ENCODE results near the gene PRLR. TPM values are rescaled to one million over a fixed set of nuclear protein-coding genes. Genes with fewer than 3 reads are reported as not detected.

The PRLR gene
- polyA plus RNA-seq, 3 donors from 2014 or later, result not detected

- Mint-ChIP-seq H3K4me3 (no peak overlapping the region), H3K9me3 (peaks cover 0 to 4% (median 0%) of the 10 kb centered on the region in 6 donors), H3K4me1 (no peaks in the 10 kb centered on the region), H3K36me3 (no peaks in the 10 kb centered on the region), H3K27me3 (ENCODE audit: low read depth in 3 of 3) (no peaks in the 10 kb centered on the region), H3K27ac (no peak overlapping the region)
- DNase-seq, result no peak
These were observed 13.9 kb upstream of the PRLR start for GRCh38 chr5:35244171-35244570.

- Mint-ChIP-seq H3K4me1 (no peaks in the 10 kb centered on the region), H3K27me3 (ENCODE audit: low read depth in 3 of 3) (no peaks in the 10 kb centered on the region), H3K27ac (no peak overlapping the region), H3K4me3 (no peak overlapping the region), H3K36me3 (no peaks in the 10 kb centered on the region), H3K9me3 (no peaks in the 10 kb centered on the region)
- no peak for DNase-seq
These were observed 12.5 kb upstream of the PRLR start for GRCh38 chr5:35242702-35243258.

DNA sequence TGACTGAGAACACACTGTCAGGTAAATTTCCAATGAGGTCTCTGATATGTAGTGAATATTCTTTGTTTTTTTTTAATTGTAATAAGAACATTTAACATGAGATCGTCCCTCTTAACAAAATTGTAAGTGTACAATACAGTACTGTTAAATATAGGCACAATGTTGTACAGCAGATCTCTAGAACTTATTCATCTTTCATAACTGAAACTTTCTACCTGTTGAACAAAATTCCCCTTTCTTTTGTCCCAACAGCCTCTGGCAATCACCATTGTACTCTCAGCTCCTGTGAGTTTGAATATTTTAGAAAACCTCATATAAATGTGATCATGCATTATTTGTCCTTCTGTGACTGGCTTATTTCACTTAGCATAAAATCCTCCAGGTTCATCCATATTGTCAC lies 10.6 kb upstream of the PRLR start:
- no peaks in the 10 kb centered on the region for H3K4me1 Mint-ChIP-seq
- H3K36me3 Mint-ChIP-seq, result no peaks in the 10 kb centered on the region
- H3K9me3 Mint-ChIP-seq, result peaks cover 0 to 5% (median 0%) of the 10 kb centered on the region in 6 donors
- no peak for DNase-seq
- H3K27ac Mint-ChIP-seq, result no peak overlapping the region
- H3K27me3 Mint-ChIP-seq (ENCODE audit: low read depth in 3 of 3), result no peaks in the 10 kb centered on the region
- no peak overlapping the region for H3K4me3 Mint-ChIP-seq

DNA sequence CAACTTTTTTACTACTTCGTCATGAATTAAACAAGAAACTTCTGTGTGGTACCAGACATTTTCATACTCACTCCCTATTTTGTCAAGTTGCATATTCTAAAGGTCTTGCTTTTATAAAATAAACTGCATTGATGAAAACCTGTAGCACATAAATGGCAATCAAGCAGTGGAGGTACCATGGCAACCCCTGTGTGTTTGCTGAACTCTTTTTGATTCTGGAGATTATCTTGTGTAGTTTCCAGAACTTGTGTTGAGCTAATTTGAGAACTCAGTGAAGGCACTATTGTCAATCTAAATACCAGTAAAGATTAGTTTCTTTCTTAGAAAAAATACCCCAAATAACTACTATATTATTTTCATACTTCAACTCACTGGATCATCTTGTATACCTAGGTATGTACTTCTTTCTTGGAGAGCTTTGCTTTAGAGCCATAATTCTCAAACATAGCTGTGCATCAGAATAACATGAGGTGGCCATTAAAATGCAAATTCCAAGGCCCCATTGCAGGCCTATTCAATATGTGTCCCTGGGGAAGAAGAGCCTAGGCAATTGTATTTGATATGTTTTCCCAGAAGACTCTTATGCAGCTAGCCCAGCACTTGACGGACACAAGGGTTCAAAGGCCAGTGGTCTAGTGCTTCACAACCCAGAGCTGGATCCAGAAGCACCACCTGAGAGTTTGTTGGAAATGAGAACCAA lies 9.8 kb upstream of the PRLR start:
- H3K36me3 Mint-ChIP-seq, result no peaks in the 10 kb centered on the region
- no peak overlapping the region for H3K27ac Mint-ChIP-seq
- DNase-seq, result no peak
- H3K4me3 Mint-ChIP-seq, result no peak overlapping the region
- peaks cover 0 to 5% (median 0%) of the 10 kb centered on the region in 6 donors for H3K9me3 Mint-ChIP-seq
- no peaks in the 10 kb centered on the region for H3K4me1 Mint-ChIP-seq
- no peaks in the 10 kb centered on the region for H3K27me3 Mint-ChIP-seq (ENCODE audit: low read depth in 3 of 3)

- peaks cover 0 to 5% (median 0%) of the 10 kb centered on the region in 6 donors for H3K9me3 Mint-ChIP-seq
These were observed 9.2 kb upstream of the PRLR start for GRCh38 chr5:35239476-35239875.

DNA sequence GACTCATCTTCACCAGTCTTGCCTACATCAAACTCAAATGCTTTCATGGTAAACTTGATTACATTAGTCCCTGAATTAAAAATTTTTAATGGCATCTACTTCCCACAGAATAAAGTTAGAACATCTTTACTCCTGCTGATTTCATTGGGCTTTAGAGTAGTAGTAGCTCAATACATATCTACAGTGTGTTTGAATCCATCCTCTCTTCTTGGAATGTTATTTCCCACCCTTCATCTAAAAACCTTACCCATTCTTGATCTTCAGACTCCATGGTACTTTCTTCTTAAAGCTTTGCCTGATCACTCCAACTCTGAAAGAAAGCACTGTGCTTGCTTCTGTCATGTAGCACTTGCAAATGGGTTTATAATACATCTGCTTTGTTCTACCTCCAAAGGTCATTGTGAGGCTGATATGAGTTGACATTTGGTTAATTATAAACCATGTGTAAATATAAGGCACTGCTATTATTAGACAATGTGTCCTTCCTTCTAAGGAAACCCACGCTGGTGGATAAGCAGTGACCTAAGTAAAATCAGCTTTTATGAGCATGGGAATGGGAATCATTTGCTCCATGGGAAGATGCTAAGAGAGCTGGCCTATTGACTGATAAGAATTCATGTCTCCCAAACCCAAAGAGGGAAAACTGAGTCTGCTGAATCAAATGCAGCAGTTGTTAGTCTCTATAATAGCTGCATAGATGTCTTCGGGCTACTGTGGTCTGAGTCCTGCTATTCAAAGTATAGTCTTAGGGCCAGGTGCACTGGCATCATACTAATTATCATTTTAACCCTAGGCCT lies 7.5 kb upstream of the PRLR start:
- no peak overlapping the region for H3K4me3 Mint-ChIP-seq
- no peak for DNase-seq
- H3K4me1 Mint-ChIP-seq, result no peaks in the 10 kb centered on the region
- no peak overlapping the region for H3K27ac Mint-ChIP-seq
- H3K27me3 Mint-ChIP-seq (ENCODE audit: low read depth in 3 of 3), result peaks cover 0 to 8% (median 4%) of the 10 kb centered on the region in 3 donors
- no peaks in the 10 kb centered on the region for H3K36me3 Mint-ChIP-seq
- H3K9me3 Mint-ChIP-seq, result peaks cover 0 to 8% (median under 1%) of the 10 kb centered on the region in 6 donors

More at GRCh38 chr5:35239476-35239875, 9.2 kb upstream of the PRLR start:
- Mint-ChIP-seq H3K36me3 (no peaks in the 10 kb centered on the region), H3K27ac (no peak overlapping the region), H3K27me3 (ENCODE audit: low read depth in 3 of 3) (peaks cover 0 to 2% (median 0%) of the 10 kb centered on the region in 3 donors), H3K4me3 (no peak overlapping the region), H3K4me1 (no peaks in the 10 kb centered on the region)
- DNase-seq, result no peak

- H3K4me3 Mint-ChIP-seq, result no peak overlapping the region
- H3K4me1 Mint-ChIP-seq, result no peaks in the 10 kb centered on the region
- no peak overlapping the region for H3K27ac Mint-ChIP-seq
- H3K9me3 Mint-ChIP-seq, result peaks cover 0 to 11% (median 4%) of the 10 kb centered on the region in 6 donors
- H3K27me3 Mint-ChIP-seq (ENCODE audit: low read depth in 3 of 3), result peaks cover 2 to 10% (median 4%) of the 10 kb centered on the region in 3 donors
- no peak for DNase-seq
- no peaks in the 10 kb centered on the region for H3K36me3 Mint-ChIP-seq
These were observed 6.5 kb upstream of the PRLR start for GRCh38 chr5:35236770-35237169.

- peaks cover 0 to 21% (median 7%) of the 10 kb centered on the region in 6 donors for H3K9me3 Mint-ChIP-seq
- no peak for DNase-seq
- H3K4me3 Mint-ChIP-seq, result no peak overlapping the region
- H3K4me1 Mint-ChIP-seq, result peaks cover 0 to 1% of the 10 kb centered on the region in 2 donors
- H3K27ac Mint-ChIP-seq, result no peak overlapping the region
- H3K36me3 Mint-ChIP-seq, result no peaks in the 10 kb centered on the region
- peaks cover 4 to 33% (median 6%) of the 10 kb centered on the region in 3 donors for H3K27me3 Mint-ChIP-seq (ENCODE audit: low read depth in 3 of 3)
These were observed 3.3 kb upstream of the PRLR start for GRCh38 chr5:35233601-35234000.

DNA sequence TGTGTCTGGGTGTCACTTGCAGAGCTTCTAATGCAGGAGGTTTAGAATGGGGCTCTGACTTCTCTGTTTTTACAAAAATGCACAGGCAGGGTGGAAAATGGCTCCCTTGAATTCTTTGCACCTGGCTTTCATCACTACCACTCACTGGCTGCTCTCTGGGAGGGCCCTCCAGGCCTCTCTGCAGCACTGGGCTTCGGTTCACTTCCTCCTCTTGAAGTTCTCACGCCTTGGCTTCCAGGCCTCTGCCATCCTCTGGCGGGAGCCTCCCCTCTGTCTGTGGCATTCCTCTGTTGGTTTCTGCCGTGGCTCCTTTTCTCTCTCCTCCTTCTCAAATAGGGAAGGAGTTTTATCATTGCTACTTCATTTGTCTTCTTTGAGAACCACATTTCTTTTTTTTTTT lies 2.8 kb upstream of the PRLR start:
- Mint-ChIP-seq H3K27ac (no peak overlapping the region), H3K27me3 (ENCODE audit: low read depth in 3 of 3) (peaks cover 4 to 34% (median 6%) of the 10 kb centered on the region in 3 donors), H3K36me3 (no peaks in the 10 kb centered on the region), H3K4me1 (peaks cover 0 to 1% of the 10 kb centered on the region in 2 donors), H3K4me3 (no peak overlapping the region), H3K9me3 (peaks cover 0 to 21% (median 7%) of the 10 kb centered on the region in 6 donors)
- no peak for DNase-seq

DNA sequence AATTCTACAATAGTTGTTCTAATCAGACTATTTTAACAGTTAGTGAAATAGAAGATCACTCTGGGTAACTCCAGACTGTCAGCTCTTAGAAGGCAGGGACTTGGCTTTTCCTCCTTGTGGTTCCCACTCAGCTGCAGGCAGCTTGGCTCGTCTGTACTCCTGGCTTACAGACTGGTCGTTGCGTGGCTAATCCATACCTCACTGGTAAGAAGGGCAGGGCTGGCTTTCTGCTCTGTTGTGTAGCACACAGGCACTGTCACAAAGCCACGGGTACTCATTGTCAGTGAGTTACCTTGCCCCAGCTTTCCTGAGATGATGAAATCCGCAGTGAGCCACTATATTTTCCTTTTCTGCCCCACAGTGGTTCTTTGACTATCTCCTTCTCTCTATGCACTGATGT lies 1.8 kb upstream of the PRLR start:
- peaks cover 0 to 21% (median 7%) of the 10 kb centered on the region in 6 donors for H3K9me3 Mint-ChIP-seq
- no peak overlapping the region for H3K4me3 Mint-ChIP-seq
- no peak overlapping the region for H3K27ac Mint-ChIP-seq
- peaks cover 4 to 41% (median 6%) of the 10 kb centered on the region in 3 donors for H3K27me3 Mint-ChIP-seq (ENCODE audit: low read depth in 3 of 3)
- DNase-seq, result no peak
- H3K4me1 Mint-ChIP-seq, result peaks cover 0 to 1% of the 10 kb centered on the region in 2 donors
- no peaks in the 10 kb centered on the region for H3K36me3 Mint-ChIP-seq

- H3K27ac Mint-ChIP-seq, result no peak overlapping the region
- peaks cover 0 to 24% (median 7%) of the 10 kb centered on the region in 6 donors for H3K9me3 Mint-ChIP-seq
- H3K4me1 Mint-ChIP-seq, result peaks cover 0 to 1% of the 10 kb centered on the region in 2 donors
- H3K4me3 Mint-ChIP-seq, result no peak overlapping the region
- no peak for DNase-seq
- no peaks in the 10 kb centered on the region for H3K36me3 Mint-ChIP-seq
- H3K27me3 Mint-ChIP-seq (ENCODE audit: low read depth in 3 of 3), result peaks cover 6 to 46% (median 8%) of the 10 kb centered on the region in 3 donors
These were observed 930 bp downstream of the PRLR start for GRCh38 chr5:35229076-35230037.

DNA sequence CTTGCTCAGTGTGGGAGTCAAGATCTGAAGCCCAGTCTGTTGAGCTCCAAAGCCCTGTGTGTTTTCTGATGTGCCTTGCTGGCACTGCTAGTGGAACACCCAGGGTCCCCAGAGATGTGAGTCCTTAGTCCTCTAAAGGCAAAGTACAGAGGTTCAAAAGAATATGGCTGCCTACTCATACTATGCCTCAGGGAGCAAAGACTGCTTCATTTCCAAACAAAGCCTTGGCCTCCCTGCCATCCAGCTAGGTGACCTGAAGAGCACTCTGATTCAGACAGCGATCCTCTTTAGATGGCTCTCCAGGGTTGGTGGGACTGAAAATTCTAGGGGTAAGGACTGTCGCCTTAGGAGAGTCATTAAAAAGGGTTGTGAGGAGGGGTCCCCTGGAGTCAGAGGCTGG lies 2.0 kb downstream of the PRLR start:
- Mint-ChIP-seq H3K36me3 (no peaks in the 10 kb centered on the region), H3K27ac (no peak overlapping the region), H3K4me1 (peaks cover 0 to 1% of the 10 kb centered on the region in 2 donors), H3K9me3 (peaks cover 0 to 22% (median 7%) of the 10 kb centered on the region in 6 donors), H3K4me3 (no peak overlapping the region), H3K27me3 (ENCODE audit: low read depth in 3 of 3) (peaks cover 2 to 45% (median 8%) of the 10 kb centered on the region in 3 donors)
- DNase-seq, result no peak

DNA sequence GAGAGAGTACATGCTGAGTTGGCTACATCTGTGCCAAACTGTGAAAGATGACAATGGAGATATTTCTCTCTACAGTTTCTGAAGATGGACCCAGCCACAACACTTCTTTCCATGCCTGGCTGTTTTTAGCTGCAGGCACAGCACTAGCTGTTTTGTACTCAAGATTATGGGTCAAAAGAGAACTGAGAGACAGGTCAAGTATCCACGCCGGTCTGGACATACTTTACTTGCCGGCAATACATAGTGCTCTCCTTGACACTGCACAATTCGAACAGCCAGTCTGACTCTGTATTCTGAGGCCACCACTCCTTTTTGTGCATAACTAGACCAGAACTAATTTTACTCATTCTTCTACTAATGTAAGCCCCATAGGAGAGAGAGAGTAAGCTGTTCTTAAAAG lies 2.6 kb downstream of the PRLR start:
- Mint-ChIP-seq H3K4me3 (no peak overlapping the region), H3K36me3 (no peaks in the 10 kb centered on the region), H3K9me3 (peaks cover 0 to 16% (median 7%) of the 10 kb centered on the region in 6 donors)

More for the DNA sequence above, 2.6 kb downstream of the PRLR start:
- H3K27me3 Mint-ChIP-seq (ENCODE audit: low read depth in 3 of 3), result peaks cover 2 to 39% (median 8%) of the 10 kb centered on the region in 3 donors
- H3K27ac Mint-ChIP-seq, result no peak overlapping the region
- H3K4me1 Mint-ChIP-seq, result peaks cover 0 to 1% of the 10 kb centered on the region in 2 donors
- no peak for DNase-seq
